ENCODE data around the gene PARP9. TPM values are rescaled to one million over a fixed set of nuclear protein-coding genes. Genes with fewer than 3 reads are reported as not detected.

PARP9 gene
- total and polyA plus RNA-seq, 10 of the 15 experiments (the other 5 are each of a cell fraction or from before 2014, with no cell fraction given), result 34.0 to 122 (median 46.1) TPM

GRCh38 chr3:122564155-122564912 lies at the start of gene PARP9, which contains the start of gene DTX3L (continued):
- TF ChIP-seq MYC (IDR thresholded peaks at IDR 0.05; ENCODE audit: insufficient read depth, insufficient read length, insufficient replicate concordance, low read length, severe bottlenecking) (no peak), KAT2A (conservative IDR thresholded peaks at IDR 0.05; ENCODE audit: control insufficient read depth, low read depth, low read length) (no peak), MXI1 (IDR thresholded peaks at IDR 0.05; ENCODE audit: low read depth, low read length) (no peak; the same call in 1 of the 2 replicates), E2F8 (IDR thresholded peaks at IDR 0.05; ENCODE audit: low read depth, partially characterized antibody) (no peak), ZNF207 (IDR thresholded peaks at IDR 0.05; ENCODE audit: borderline replicate concordance) (no peak), PBX3 (IDR thresholded peaks at IDR 0.05; ENCODE audit: insufficient replicate concordance, low read depth, low read length) (peak; percentile 24), NR2C1 (IDR thresholded peaks at IDR 0.05) (no peak), MAX (IDR thresholded peaks at IDR 0.05; ENCODE audit: low read depth, low read length) (no peak), BRCA1 (IDR thresholded peaks at IDR 0.05; ENCODE audit: low read depth, low read length) (no peak), JUND (IDR thresholded peaks at IDR 0.05; ENCODE audit: low read depth, low read length) (no peak), HCFC1 (IDR thresholded peaks at IDR 0.05; ENCODE audit: low read length) (peak; percentile 25; the same call in 1 of the 2 replicates), PKNOX1 (IDR thresholded peaks at IDR 0.05) (no peak), CBX5 (IDR thresholded peaks at IDR 0.05; ENCODE audit: low read depth) (no peak), SMC3 (IDR thresholded peaks at IDR 0.05; ENCODE audit: borderline replicate concordance, low read length) (no peak), TCF3 (IDR thresholded peaks at IDR 0.05; ENCODE audit: borderline replicate concordance, insufficient read depth, low read depth, low read length) (peak; percentile 57; the same call in 1 of the 2 replicates), TAF1 (IDR thresholded peaks at IDR 0.05; ENCODE audit: borderline replicate concordance, low read depth, low read length) (peak; percentile 29; the same call in 1 of the 2 replicates), SREBF1 (IDR thresholded peaks at IDR 0.05; ENCODE audit: low read length) (no peak), MLLT1 (IDR thresholded peaks at IDR 0.05) (peak; percentile 58; the same call in 1 of the 2 replicates), POLR2A (IDR thresholded peaks at IDR 0.05; ENCODE audit: low read depth, low read length) (peak; percentile 83), TBL1XR1 (IDR thresholded peaks at IDR 0.05; ENCODE audit: low read depth, low read length) (peak; percentile 15; the same call in 1 of the 2 replicates), SIX5 (IDR thresholded peaks at IDR 0.05; ENCODE audit: low read depth, low read length, severe bottlenecking) (no peak), HDAC2 (IDR thresholded peaks at IDR 0.05) (no peak), DPF2 (IDR thresholded peaks at IDR 0.05) (peak; percentile 82; the same call in 1 of the 2 replicates), STAT1 (conservative IDR thresholded peaks at IDR 0.05) (peak; percentile 85; the same call in 1 of the 2 replicates), BACH1 (IDR thresholded peaks at IDR 0.05; ENCODE audit: borderline replicate concordance) (peak; percentile 68)

Measured in GM12878 (cell line).